ENCODE results near the gene BLOC1S6.
"Not testable (repeated sequence)": the region's sequence is repeated elsewhere in the genome, so short reads cannot be mapped to it uniquely, and the experiment has no call there.

The BLOC1S6 gene

GRCh38 chr15:45641374-45641781, 54.2 kb downstream of the BLOC1S6 start:
- DNase-seq (ENCODE audit: low read depth), result no peak

GRCh38 chr15:45641999-45642932, 55.1 kb downstream of the BLOC1S6 start:
- no peak for DNase-seq (ENCODE audit: low read depth)

- DNase-seq (ENCODE audit: low read depth), result no peak
These were observed 57.3 kb downstream of the BLOC1S6 start for GRCh38 chr15:45644437-45644836.

- DNase-seq (ENCODE audit: low read depth), result no peak
These were observed 58.1 kb downstream of the BLOC1S6 start for GRCh38 chr15:45645026-45645980.

- DNase-seq (ENCODE audit: low read depth), result no peak
These were observed 59.0 kb downstream of the BLOC1S6 start for GRCh38 chr15:45646220-45646619.

GRCh38 chr15:45647828-45648227, 60.6 kb downstream of the BLOC1S6 start:
- no peak for DNase-seq (ENCODE audit: low read depth)

GRCh38 chr15:45648521-45649200, 61.5 kb downstream of the BLOC1S6 start:
- DNase-seq (ENCODE audit: low read depth), result no peak

GRCh38 chr15:45650007-45650406, 62.8 kb downstream of the BLOC1S6 start:
- not testable (repeated sequence) for DNase-seq (ENCODE audit: low read depth)

GRCh38 chr15:45650889-45651525, 63.8 kb downstream of the BLOC1S6 start:
- no peak for DNase-seq (ENCODE audit: low read depth)

- DNase-seq (ENCODE audit: low read depth), result no peak
These were observed 66.7 kb downstream of the BLOC1S6 start for GRCh38 chr15:45653702-45654424.

GRCh38 chr15:45654749-45655148, 67.6 kb downstream of the BLOC1S6 start:
- no peak for DNase-seq (ENCODE audit: low read depth)

- DNase-seq (ENCODE audit: low read depth), result no peak
These were observed 70.1 kb downstream of the BLOC1S6 start for GRCh38 chr15:45657254-45657653.

- no peak for DNase-seq (ENCODE audit: low read depth)
These were observed 70.8 kb downstream of the BLOC1S6 start for GRCh38 chr15:45657764-45658545.

Measured in activated T-cell treated with anti-CD3 and anti-CD28 coated beads for 1 hour (primary cell).